NOMO-1 (cell line): ENCODE results near the gene PPP1R15A.
A peak's percentile ranks its signal among the peaks of the same experiment; 100 is the strongest.
"Not testable (repeated sequence)": the region's sequence is repeated elsewhere in the genome, so short reads cannot be mapped to it uniquely, and the experiment has no call there.

Experiments
- DNase-seq, 2 experiments: peaks; one replicate each; lab custom pipeline; 2025; ENCODE audit not compliant: unreplicated experiment in 2 of 2; lab: John Stamatoyannopoulos, UW

The PPP1R15A gene

GRCh38 chr19:48910803-48911202 lies 38.6 kb downstream of the PPP1R15A start:
- no peak for DNase-seq

- DNase-seq, result peak; percentile 4 to 6
These were observed 41.1 kb downstream of the PPP1R15A start for GRCh38 chr19:48913114-48913889.

GRCh38 chr19:48914181-48914580 lies 42.0 kb downstream of the PPP1R15A start:
- DNase-seq, result no peak

- DNase-seq, result no peak
These were observed 43.5 kb downstream of the PPP1R15A start for GRCh38 chr19:48915757-48916156.

GRCh38 chr19:48918071-48918470 lies 45.9 kb downstream of the PPP1R15A start:
- DNase-seq, result no peak

GRCh38 chr19:48918801-48919247 lies 46.6 kb downstream of the PPP1R15A start:
- DNase-seq, result peak in 1 of 2 experiments; percentile 5

GRCh38 chr19:48919271-48919670 lies 47.0 kb downstream of the PPP1R15A start:
- DNase-seq, result not testable (repeated sequence)

- no peak for DNase-seq
These were observed 48.7 kb downstream of the PPP1R15A start for GRCh38 chr19:48920949-48921348.

- no peak for DNase-seq
These were observed 49.7 kb downstream of the PPP1R15A start for GRCh38 chr19:48921721-48922500.

GRCh38 chr19:48922548-48923490 lies 50.6 kb downstream of the PPP1R15A start:
- no peak for DNase-seq

- no peak for DNase-seq
These were observed 53.1 kb downstream of the PPP1R15A start for GRCh38 chr19:48925240-48925843.
